Measurements from ENCODE around the gene PLXDC2. TPM values are rescaled to one million over a fixed set of nuclear protein-coding genes. Genes with fewer than 3 reads are reported as not detected.

Gene PLXDC2
- total RNA-seq, 1 experiment from 2014 or later = 0.20 TPM

GRCh38 chr10:20162123-20162522 is 345.9 kb downstream of the PLXDC2 start:
- Histone ChIP-seq H3K36me3 (ENCODE audit: control insufficient read depth in 1 of 2, insufficient read depth in 2 of 2, low read length in 2 of 2) (no peaks in the 10 kb centered on the region), H3K27me3 (ENCODE audit: insufficient read depth, low read length) (no peaks in the 10 kb centered on the region), H3K4me2 (ENCODE audit: low read length) (no peak overlapping the region), H2AFZ (ENCODE audit: low read depth, low read length, poor library complexity, severe bottlenecking) (no peak overlapping the region), H4K20me1 (ENCODE audit: insufficient read depth) (no peaks in the 10 kb centered on the region), H3K4me1 (ENCODE audit: control insufficient read depth in 1 of 2, insufficient read depth in 2 of 2, low read length in 2 of 2) (no peaks in the 10 kb centered on the region), H3K79me2 (ENCODE audit: insufficient read depth, low read length) (no peaks in the 10 kb centered on the region), H3K27ac (ENCODE audit: low read depth, low read length) (no peak overlapping the region), H3K9me3 (ENCODE audit: control insufficient read depth in 1 of 2, insufficient read depth in 1 of 2, low read depth in 1 of 2, low read length in 2 of 2) (peaks cover 0 to 12% of the 10 kb centered on the region in 2 experiments; a peak in 2 of 4 replicates), H3K9ac (ENCODE audit: low read length) (no peak overlapping the region), H3K9me2 (ENCODE audit: insufficient read depth) (no peaks in the 10 kb centered on the region), H3K4me3 (replicated peaks in 1 of 2; ENCODE audit: low read depth in 1 of 2, low read length in 2 of 2) (no peak overlapping the region)
- DNase-seq (ENCODE audit: low read depth, low spot score) (no peak), ATAC-seq (no peak)
- TF ChIP-seq MAX (IDR thresholded peaks at IDR 0.05) (no peak), ZFX (IDR thresholded peaks at IDR 0.05) (no peak), ATF3 (IDR thresholded peaks at IDR 0.05) (no peak), ZNF274 (IDR thresholded peaks at IDR 0.05; ENCODE audit: low read depth, low read length) (no peak), CTCF (IDR thresholded peaks at IDR 0.05 in 2 of 3, conservative IDR thresholded peaks at IDR 0.05 in 1 of 3; ENCODE audit: borderline replicate concordance in 1 of 3, insufficient read depth in 1 of 3, low read depth in 2 of 3, low read length in 2 of 3) (no peak), ELF1 (IDR thresholded peaks at IDR 0.05; ENCODE audit: borderline replicate concordance, low read depth) (no peak), SIN3A (IDR thresholded peaks at IDR 0.05; ENCODE audit: low read depth) (no peak), POLR2A (IDR thresholded peaks at IDR 0.05; ENCODE audit: borderline replicate concordance, extremely low read depth, insufficient read depth, insufficient read length) (no peak), RAD21 (IDR thresholded peaks at IDR 0.05; ENCODE audit: low read depth) (no peak), SP1 (IDR thresholded peaks at IDR 0.05; ENCODE audit: low read depth) (no peak), TCF7L2 (IDR thresholded peaks at IDR 0.05; ENCODE audit: borderline replicate concordance, extremely low read depth, insufficient read depth, insufficient read length) (no peak), REST (IDR thresholded peaks at IDR 0.05; ENCODE audit: low read depth) (no peak)
- BruUV-seq (replicated peaks) = no TSS peak
- RAD21 ChIA-PET (ENCODE audit: low non-redundant PET in 1 of 2, low total read pairs in 2 of 2, uncharacterized antibody in 2 of 2, unreplicated experiment in 2 of 2) = no interaction called here
- POLR2A ChIA-PET = no interaction called here
- CTCF ChIA-PET = no interaction called here
- intact Hi-C loops (cut with micrococcal nuclease) = no loop called here

Measured in HCT116 (cell line).